Gastroesophageal sphincter (tissue), 3 donors: ENCODE results near the gene PRDM15.

Source experiments
- POLR2A ChIP-seq, 2 donors: fragments of 450-650 bp; IDR thresholded peaks; one replicate each; pipeline ENCODE4 v1.6.1; 2017; ENCODE audit warnings: antibody characterized with exemption in 2 of 2, mild to moderate bottlenecking in 2 of 2, moderate library complexity in 1 of 2
- POLR2AphosphoS5 ChIP-seq: sonication (generic); formaldehyde crosslinking; IDR thresholded peaks from one replicate; pipeline ENCODE4 v1.6.1; 2017; ENCODE audit warnings: antibody characterized with exemption
- TF ChIP-seq, protein P1 (sequence below), 4 experiments: fragments of 200-600 bp in 2 of 4; fragments of 450-650 bp in 2 of 4; sonication (generic) in 1 of 4; IDR thresholded peaks; one replicate each; pipeline ENCODE4 v1.5.1; 2017 to 2019; ENCODE audit warnings: antibody characterized with exemption in 4 of 4, mild to moderate bottlenecking in 2 of 4, moderate library complexity in 2 of 4

DNA sequence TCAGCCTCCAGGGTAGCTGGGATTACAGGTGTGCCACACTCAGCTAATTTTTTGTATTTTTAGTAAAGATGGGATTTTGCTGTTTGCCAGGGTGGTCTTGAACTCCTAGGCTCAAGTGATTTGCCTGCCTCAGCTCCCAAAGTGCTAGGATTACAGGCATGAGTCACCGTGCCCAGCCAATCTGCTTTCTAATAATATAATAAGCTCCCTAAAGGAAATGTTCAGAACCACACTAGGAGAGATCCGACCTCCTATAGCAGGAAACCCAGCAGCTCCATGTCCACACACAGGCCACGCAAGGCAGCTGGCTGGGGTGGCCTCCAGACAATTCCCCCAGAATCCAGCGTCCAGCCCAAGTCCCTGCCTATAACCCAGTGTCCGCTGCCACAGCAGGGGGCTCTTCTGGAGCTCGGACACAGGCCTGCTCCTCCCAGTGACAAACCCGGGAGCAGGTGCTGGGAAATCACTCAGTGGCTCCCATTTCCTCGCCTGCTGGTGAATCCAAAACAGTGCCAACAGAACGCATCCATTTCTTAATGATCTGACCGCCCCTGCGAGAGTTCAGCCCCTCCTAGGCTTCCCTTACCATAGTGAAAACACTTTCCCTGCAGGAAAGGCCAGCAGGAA is 119.8 kb downstream of the PRDM15 start:
- TF ChIP-seq POLR2A (IDR thresholded peaks at IDR 0.05) (no peak), POLR2AphosphoS5 (no peak)
- TF ChIP-seq, protein P1, sequence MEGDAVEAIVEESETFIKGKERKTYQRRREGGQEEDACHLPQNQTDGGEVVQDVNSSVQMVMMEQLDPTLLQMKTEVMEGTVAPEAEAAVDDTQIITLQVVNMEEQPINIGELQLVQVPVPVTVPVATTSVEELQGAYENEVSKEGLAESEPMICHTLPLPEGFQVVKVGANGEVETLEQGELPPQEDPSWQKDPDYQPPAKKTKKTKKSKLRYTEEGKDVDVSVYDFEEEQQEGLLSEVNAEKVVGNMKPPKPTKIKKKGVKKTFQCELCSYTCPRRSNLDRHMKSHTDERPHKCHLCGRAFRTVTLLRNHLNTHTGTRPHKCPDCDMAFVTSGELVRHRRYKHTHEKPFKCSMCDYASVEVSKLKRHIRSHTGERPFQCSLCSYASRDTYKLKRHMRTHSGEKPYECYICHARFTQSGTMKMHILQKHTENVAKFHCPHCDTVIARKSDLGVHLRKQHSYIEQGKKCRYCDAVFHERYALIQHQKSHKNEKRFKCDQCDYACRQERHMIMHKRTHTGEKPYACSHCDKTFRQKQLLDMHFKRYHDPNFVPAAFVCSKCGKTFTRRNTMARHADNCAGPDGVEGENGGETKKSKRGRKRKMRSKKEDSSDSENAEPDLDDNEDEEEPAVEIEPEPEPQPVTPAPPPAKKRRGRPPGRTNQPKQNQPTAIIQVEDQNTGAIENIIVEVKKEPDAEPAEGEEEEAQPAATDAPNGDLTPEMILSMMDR (IDR thresholded peaks at IDR 0.05) = no peak
